ENCODE results near the gene CCDC40.

CCDC40 gene

GRCh38 chr17:80106751-80107150 is 70.3 kb downstream of the CCDC40 start:
- TF ChIP-seq, protein P1, sequence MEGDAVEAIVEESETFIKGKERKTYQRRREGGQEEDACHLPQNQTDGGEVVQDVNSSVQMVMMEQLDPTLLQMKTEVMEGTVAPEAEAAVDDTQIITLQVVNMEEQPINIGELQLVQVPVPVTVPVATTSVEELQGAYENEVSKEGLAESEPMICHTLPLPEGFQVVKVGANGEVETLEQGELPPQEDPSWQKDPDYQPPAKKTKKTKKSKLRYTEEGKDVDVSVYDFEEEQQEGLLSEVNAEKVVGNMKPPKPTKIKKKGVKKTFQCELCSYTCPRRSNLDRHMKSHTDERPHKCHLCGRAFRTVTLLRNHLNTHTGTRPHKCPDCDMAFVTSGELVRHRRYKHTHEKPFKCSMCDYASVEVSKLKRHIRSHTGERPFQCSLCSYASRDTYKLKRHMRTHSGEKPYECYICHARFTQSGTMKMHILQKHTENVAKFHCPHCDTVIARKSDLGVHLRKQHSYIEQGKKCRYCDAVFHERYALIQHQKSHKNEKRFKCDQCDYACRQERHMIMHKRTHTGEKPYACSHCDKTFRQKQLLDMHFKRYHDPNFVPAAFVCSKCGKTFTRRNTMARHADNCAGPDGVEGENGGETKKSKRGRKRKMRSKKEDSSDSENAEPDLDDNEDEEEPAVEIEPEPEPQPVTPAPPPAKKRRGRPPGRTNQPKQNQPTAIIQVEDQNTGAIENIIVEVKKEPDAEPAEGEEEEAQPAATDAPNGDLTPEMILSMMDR (IDR thresholded peaks at IDR 0.05; ENCODE audit: extremely low read depth, missing control alignments): no peak

GRCh38 chr17:80107231-80108021 is 71.0 kb downstream of the CCDC40 start:
- TF ChIP-seq, protein P1 (IDR thresholded peaks at IDR 0.05; ENCODE audit: extremely low read depth, missing control alignments): no peak
- no peak for DNase-seq (ENCODE audit: low spot score)

More at GRCh38 chr17:80106751-80107150, 70.3 kb downstream of the CCDC40 start:
- DNase-seq (ENCODE audit: low spot score): no peak

DNA sequence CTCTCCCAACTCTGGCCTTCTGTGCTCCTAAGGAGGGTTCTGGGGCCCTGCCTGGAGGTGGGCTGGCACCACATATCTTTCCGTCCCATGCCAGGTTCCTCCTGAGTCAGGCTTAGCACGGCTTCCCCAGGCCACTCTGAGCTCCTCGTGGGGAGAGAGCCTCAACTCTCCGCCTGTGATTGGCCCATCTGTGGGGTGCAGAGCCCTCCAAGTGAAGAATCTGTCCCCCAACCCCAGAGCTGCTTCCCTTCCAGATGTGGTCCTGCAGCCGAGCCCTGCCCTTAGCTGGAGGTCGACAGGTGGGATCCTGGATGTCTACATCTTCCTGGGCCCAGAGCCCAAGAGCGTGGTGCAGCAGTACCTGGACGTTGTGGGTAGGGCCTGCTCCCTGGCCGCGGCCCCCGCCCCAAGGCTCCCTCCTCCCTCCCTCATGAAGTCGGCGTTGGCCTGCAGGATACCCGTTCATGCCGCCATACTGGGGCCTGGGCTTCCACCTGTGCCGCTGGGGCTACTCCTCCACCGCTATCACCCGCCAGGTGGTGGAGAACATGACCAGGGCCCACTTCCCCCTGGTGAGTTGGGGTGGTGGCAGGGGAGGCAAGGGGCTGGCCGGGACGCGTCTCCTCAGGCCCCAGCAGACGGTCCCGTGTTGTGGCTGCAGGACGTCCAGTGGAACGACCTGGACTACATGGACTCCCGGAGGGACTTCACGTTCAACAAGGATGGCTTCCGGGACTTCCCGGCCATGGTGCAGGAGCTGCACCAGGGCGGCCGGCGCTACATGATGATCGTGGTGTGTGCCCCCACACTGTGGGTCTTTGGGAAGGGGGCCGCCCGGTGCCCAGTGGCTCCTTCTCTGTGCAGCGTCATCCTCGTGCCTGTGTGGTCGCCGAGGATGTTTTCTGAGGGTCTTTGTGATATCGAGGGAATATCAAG is 71.9 kb downstream of the CCDC40 start:
- TF ChIP-seq, protein P1 (IDR thresholded peaks at IDR 0.05; ENCODE audit: extremely low read depth, missing control alignments): no peak
- DNase-seq (ENCODE audit: low spot score): no peak

GRCh38 chr17:80109066-80109660 is 72.7 kb downstream of the CCDC40 start:
- TF ChIP-seq, protein P1 (IDR thresholded peaks at IDR 0.05; ENCODE audit: extremely low read depth, missing control alignments): no peak
- DNase-seq (ENCODE audit: low spot score): no peak

DNA sequence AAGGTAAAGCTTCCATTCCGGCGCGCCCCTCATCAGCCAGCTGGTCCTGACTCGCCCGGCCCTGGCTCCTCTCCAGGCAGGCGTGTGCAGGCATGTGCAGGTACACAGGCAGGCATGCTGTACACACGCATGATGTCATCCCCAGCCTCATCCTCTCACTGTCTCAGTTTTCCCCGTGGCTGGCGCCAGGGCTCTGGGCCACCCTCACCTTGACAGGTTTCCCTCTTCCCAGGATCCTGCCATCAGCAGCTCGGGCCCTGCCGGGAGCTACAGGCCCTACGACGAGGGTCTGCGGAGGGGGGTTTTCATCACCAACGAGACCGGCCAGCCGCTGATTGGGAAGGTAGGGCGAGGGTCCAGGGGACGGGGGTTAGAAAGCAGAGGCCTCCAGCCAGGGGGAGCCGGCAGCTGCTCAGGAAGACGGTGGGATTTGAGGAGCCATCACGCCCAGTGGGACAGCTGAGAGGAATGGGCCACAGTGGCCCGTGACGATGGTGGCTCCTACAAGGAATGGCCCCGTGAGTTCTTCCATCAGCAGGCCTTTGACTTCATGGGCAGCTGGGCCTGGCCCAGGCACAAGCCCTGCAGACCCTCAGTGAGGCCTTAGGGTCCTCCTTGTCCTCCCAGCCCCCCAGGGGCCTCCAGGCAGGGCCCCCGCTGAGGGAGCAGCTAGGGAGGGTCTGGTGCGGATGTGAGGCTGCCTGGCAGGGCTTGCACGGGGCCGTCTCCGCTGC is 73.4 kb downstream of the CCDC40 start:
- no peak for DNase-seq (ENCODE audit: low spot score)
- TF ChIP-seq, protein P1 (IDR thresholded peaks at IDR 0.05; ENCODE audit: extremely low read depth, missing control alignments): no peak

DNA sequence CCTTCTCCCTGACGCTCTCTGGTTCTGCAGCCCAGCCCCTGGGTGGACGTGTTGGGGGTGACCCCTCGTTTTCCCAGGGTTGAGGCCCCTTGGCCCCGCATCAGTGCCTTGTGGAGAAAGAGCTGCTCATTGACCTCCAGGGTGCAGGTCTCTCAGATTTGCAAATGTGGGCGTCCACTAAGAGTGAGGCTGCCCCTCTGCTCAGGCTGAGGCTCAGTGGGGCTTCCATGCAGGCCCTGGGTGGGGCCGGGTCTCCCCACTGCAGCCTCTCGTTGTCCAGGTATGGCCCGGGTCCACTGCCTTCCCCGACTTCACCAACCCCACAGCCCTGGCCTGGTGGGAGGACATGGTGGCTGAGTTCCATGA is 74.0 kb downstream of the CCDC40 start:
- TF ChIP-seq, protein P1 (IDR thresholded peaks at IDR 0.05; ENCODE audit: extremely low read depth, missing control alignments): no peak
- no peak for DNase-seq (ENCODE audit: low spot score)

Measured in GM20000 (cell line).